GM18858 (cell line): Measurements from ENCODE around the gene CCNG2.

Experiments
- ATAC-seq: cut with Tn5 transposase; IDR thresholded peaks from one replicate; pipeline ENCODE4 v1.9.1; 2021; ENCODE audit not compliant: unreplicated experiment

CCNG2 gene

GRCh38 chr4:77201343-77201742 is 44.3 kb downstream of the CCNG2 start:
- ATAC-seq = no peak

- no peak for ATAC-seq
Measured at GRCh38 chr4:77201857-77202256, 44.9 kb downstream of the CCNG2 start.

- no peak for ATAC-seq
Measured at GRCh38 chr4:77202491-77202890, 45.5 kb downstream of the CCNG2 start.

GRCh38 chr4:77203380-77204197 is 46.6 kb downstream of the CCNG2 start:
- ATAC-seq = peak; percentile 53

GRCh38 chr4:77204621-77205020 is 47.6 kb downstream of the CCNG2 start:
- ATAC-seq = no peak

GRCh38 chr4:77209012-77209411 is 52.0 kb downstream of the CCNG2 start:
- no peak for ATAC-seq

- no peak for ATAC-seq
Measured at GRCh38 chr4:77209936-77210335, 52.9 kb downstream of the CCNG2 start.

GRCh38 chr4:77215107-77215506 is 58.1 kb downstream of the CCNG2 start:
- ATAC-seq = no peak

- ATAC-seq = no peak
Measured at GRCh38 chr4:77217526-77217925, 60.5 kb downstream of the CCNG2 start.

- no peak for ATAC-seq
Measured at GRCh38 chr4:77219266-77219665, 62.3 kb downstream of the CCNG2 start.
